NCI-H187 (cell line): ENCODE results near the gene COBL.

Source experiments
- DNase-seq, 2 experiments: peaks; one replicate each; lab custom pipeline; 2025; lab: John Stamatoyannopoulos, UW

Gene COBL

DNA sequence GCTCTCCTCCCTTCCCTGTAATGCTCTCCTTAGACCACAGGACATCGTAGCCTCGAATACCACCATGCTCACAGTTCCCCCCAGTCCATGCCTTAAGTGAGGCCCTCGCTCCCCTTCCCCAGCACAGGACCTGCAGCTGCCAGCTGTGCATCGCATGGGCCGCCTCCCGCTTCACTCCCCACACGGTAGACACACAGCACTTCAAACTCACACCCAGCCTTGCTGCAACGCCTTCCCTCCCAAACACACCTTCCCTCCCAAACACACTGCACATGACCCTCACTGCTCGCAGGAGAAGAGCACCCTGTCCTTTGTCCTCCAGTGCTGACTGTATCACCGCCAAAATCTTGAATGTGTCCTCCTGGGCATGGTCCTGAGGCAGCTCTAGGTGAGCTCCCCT is 42.6 kb downstream of the COBL start:
- no peak for DNase-seq

DNA sequence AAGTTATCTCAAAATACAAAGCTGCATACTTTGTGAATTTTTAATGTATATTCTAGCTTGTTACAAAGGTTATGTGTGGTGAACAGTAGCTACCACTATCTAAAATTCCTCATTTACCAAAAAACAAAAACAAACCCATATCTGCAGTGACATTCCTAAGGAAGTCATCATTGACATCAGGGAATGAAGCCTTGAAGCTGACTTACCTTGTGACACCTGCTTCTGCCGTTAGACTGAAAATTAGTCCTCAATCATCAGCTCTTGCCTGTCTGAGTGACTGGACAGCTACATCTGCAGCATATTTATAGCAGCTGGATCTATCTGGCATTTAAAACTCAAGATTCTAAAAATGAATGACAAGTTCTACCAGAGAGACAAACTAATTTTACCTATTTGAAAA is 43.2 kb downstream of the COBL start:
- DNase-seq: no peak

DNA sequence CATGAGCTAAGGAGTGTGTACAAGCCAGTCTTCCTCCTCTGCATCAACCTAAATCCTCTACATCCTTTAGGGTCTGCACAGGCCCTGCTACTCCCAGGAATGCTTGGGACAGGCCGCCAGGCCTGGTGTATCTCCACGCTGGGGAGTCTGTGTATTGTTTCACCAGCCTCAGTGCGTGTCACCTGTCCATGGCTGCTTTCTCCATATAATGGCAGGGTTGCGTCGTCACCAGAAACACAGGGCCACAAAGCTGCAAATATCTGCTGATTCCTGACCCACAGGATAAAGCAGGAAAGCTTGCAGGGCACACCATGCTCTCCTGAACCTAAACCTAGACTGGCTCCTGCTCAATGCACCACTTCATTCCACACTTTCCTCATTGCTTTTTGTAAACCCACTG is 45.6 kb downstream of the COBL start:
- DNase-seq: no peak

DNA sequence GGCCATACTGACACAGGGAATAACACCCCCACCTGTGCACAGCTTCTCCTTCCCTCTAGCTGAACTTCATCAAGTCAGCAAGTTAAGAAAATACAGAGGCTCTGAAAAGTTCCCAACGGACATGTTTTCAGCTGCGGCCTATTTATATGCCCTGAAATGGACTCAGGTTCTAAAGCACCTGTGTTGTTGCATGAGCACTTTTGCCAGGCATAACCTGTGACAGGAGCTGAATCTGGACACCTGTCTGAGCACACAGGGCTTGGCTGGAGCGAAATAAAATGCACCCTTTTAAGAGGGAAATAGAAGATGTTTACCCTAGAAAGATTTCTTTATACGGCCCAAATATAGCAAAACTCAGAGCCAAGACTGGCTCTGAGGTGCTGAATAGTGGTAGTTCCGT is 46.7 kb downstream of the COBL start:
- no peak for DNase-seq

DNA sequence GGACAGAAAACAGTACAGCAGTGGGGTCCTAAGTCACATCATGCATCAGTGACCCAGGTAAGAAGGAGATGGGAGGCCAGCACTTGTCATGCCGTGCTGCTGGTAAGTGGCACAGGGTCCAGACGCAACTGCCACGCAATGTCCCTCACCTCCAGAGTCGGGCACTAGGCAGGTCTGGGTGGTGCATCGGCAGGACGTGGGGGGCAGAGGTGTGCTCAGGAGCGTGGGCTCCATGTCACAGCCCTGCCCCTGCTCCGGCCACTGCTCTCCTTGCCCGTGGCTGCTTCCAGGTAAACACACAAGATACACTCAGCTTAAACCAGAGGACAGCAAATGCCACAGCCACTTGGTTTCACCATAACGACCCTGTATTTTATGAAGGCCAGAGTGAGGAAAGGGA is 47.3 kb downstream of the COBL start:
- DNase-seq: no peak

DNA sequence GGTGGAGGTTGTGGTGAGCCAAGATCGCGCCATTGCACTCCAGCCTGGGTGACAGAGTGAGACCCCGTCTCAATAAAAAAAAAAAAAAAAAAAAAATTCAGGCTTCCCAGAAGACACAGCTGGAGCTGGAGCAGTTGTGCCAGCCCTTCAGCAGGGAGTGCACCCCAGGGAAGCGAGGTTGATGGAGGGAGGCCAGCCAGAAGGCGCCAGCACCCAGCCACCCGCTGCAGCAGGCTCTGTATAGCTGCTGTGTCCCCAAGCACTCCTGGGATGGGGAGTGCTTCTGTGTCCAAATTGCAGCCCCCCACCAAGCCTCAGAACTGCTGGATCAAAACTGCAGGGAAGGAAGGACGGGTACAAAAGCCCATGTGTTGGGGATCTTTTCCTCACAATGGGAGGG is 47.8 kb downstream of the COBL start:
- no peak for DNase-seq

DNA sequence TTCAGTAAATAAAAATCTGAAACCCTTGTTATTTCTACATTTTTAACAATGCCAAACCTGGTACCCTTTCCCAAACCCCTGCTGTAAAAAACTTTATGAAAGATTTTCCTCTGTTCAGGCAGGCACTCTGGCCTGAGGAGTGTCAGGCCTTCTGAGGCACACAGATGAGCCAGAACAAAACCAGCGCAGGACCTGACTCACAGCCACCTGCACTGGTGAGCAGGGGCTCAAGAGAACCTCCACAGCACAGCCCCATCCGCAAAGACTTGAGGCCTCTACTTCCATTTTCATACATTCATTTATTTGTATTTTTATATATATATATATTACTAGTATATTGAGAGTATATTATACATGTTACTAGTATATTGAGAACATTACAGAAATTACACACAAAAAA is 49.4 kb downstream of the COBL start:
- DNase-seq: no peak

DNA sequence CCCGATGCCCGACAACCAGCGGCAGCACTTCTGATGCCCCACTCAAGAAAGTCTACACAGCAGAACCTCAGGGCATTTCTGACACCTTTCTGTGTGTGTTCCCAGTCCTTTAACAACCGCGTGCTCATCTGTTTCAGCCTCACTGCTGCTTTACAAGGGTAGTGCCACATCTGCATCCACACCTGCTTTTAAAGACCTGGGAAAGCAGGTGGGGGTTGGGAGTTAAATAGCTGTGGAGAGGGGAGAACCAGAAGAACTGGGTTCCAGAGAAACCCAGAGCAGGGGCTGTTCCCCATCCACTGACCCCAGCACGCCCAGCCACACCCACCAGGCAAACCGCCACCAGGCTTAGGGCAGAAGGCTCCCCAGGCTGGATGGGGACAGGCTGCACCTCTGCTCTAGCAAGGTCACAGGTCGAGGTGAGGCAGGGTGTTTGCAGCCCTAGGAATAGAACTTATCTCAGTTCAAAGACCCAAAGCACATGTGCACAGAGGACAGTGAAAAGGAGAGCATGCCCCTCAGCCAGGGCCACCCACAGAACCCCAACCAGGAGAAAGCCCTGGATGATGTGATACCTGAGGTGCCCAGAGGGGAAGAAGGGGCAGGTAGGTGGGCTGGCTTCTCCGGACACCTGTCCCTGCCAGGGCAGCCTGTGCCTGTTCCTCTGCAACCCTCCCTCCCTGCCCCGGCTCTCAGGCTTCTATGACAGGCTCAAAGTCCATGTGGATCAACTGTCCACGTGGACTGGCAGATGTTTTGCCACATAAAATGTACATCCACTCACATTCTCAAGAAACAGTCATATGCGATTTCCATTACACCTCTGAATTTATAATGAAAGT is 51.3 kb downstream of the COBL start:
- no peak for DNase-seq

DNA sequence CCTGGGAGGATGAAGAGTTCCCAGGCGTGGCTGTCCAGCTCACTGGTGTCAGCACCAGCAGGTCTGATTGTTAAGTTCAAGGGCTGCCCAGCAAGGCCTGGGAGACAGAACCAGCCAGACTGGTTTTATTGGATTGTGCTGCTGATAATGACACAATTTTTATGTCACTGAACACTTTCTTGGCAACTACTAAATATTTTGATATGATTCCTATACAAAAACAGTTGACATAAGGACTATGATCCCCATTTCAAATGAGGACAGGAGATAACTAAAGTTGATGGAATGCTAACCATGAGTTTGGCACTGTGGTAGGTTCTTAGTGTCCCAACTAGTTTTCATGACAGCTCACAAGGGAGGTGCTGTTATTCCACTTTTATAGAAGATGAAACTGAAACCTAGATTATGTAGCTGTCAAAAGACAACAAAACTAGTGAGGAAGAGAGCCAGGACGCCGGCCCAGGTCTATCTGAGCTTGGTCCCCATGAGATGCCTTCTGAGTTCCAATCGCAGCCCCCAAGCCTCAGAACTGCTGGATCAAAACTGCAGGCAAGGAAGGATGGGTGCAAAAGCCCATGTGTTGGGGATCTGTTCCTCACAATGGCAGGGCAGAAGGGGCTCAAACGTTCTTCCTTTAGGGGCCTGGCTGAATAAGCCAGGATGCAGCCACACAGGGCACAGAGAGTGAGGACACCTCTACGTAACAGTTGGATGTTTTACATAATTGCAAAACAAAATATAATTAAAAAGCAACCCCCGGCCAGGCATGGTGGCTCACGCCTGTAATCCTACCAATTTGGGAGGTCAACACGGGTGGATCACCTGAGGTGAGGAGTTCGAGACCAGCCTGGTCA is 52.8 kb downstream of the COBL start:
- no peak for DNase-seq

DNA sequence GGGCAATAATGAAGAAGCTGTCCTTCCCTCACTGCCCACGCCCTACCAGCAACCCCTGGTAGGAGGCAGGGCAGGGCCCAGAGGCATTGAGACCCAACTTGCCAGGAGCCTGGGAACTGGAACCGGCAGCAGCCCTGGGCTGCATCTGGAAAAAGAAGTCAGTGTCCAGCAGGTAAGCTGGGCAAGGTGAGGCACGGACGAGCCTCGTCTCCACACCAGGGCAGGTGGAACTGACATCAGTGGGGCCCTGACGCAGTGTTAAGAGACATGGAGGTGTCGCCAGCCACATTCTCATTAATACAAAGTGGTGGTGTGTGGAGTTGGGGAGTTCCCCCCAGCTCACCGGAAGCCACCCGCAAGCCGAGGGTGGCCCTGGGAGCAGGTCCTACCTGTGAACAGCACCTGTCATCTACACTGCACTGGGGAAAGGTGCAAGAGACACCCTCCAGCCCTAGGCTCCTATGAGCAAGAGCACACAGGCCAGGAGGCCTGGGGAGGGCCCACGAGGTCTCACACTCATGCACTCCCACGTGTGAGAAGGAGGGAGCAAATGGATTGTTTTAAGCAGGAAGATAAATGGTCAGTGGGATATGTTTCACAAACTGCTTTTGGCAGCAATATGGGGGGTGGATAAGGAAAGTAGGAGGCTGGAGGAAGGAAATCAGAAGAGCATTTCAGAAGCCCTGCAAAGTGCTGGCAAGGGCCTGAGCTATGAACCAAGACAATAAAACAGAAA is 53.6 kb downstream of the COBL start:
- no peak for DNase-seq

DNA sequence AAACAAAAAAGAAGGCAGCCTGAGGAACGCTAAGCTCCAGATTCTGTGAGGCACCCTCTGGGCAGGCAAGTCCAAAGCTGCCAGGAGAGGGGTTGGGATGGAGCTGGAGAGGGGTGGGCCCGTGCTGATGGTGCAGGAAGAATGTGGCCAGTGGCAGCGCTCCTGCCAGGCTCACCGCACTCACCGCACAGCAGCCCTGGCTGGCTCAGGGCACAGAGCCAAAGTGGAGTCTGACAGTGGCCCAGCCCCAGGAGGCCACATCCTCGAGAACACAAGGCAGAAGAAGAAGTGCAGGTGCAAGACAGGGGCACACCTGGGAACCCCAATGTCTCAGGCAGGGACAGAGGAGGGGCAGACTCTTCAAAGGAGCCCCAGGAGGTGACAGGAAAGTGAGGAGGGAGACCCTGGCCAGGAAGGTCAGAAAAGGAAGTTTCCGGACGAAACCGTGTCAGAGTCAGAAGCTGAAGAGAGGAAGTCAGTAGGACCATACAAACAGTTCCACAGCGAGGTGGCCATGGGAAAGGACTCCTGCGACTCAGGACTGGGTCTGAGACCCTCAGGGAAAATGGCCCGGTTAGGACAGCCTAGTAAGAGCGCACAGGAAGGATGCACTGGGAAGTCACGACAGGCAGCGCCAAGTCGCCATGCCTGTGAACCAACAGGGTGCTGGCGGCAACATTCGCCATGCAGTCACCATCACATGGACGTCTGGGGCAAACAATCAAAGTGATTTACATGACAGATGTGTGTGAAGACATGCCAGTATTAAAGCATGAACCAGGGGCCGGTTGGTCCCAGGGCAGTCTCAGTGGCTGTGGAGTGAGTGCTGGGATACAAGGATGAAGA is 54.4 kb downstream of the COBL start:
- no peak for DNase-seq

DNA sequence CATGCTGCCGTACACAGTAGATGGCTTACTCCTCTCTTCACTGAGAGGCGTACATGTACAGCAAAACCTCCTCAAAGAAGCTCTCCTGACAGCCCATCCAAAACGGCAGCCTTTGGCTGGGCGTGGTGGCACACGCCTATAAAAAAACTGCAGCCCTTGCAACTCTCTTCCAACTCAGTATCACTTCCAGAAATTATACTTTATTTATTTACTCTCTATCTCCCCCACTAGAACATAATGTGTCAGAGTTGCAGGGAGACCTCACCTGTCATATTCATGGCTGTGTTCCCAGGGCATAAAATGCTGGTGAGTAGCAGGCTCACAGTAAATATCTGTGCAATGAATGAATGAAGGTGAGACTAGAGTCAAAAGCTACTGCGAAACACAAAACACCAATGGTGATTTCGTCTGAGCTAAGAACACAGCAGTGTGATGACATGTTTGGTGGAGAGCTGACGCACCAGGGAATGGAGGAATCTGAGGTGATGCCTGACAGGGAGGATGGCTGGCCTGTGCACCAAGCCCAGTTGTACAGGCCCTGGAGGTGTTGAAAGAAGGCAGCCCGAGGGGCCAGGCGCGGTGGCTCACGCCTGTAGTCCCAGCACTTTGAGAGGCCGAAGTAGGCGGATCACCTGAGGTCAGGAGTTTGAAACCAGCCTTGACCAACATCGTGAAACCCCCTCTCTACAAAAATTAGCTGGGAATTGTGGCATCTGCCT is 55.3 kb downstream of the COBL start:
- no peak for DNase-seq

DNA sequence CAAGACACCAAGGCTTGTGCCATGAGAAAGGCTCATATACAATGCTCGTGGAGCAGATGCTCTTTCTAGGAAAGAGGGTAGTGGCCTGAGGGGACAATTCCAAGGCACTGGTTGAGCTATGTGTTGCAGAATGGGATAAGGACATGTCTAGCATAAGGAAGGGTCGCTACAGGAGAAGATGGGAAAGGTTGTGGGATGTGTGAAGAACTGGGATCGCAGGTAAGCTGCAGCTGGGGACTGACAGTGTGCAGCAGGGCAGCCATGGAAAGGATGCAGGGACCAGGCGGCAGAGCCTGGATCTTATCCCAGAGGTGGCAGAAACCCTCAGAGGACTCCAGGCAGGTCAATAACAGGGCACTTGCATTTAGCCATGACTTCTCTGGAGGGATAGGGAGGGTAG is 56.1 kb downstream of the COBL start:
- no peak for DNase-seq

DNA sequence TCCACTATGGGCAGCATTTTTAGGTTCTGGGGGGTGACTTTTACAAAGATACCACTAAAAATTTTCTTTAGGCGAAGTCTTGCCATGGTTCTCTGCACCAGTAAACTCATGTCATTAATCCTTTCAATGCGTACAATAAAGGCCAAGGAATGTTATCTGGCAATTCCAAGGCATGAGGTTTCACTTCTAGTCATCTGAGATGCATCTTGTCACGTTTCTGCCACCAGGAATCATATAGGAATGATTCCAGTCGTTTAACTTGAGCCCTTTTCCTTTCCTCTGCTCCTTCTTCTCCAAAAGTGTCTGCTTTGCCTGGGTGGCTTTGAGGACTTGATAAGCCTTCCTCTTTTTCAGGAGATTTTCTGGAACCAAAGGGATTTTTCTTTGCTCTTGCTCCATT is 56.8 kb downstream of the COBL start:
- no peak for DNase-seq

DNA sequence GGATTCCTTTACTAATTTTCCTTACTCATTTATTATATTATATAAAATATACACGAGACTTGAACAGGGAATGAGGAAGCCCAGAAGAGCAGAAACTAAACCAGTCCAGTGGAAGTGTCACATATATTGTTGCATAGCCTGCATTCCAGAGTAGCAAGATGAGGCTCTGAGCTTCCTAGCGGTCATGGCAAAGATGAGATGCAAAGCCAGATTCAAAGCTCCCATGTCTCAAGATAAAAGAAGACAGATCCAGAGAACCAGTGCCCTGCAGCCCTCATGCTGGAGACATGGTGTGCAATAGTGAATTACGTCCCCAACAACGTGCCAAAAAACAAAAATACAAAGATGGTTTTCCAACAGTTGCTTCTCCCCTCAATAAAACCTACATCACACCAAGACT is 59.7 kb downstream of the COBL start:
- DNase-seq: no peak

DNA sequence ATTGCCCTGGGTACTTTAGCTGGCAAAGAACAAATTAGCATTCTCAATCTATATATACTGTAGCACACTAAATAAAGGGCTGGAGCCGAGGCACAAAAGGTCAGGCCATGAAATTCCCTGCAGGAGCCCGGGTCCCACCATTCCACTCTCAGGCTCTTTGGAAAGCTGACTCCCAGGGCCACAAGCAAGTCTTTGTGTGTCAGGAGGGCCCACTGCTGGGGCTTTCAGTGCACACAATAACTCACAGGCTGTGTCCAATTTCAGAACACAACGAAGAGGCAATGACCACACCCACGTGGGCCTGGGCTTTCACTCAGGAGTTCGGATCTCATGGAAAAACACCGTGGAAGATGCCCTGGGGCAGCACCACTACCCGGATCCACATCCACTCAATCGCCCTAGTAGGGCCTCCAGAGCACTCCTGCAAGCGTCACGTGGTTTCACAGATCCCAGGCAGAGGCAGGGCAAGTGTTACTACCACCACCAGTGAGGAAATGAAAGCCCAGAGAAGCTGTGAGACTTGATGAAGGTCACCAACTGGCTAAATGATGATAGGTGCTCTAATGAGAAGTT is 60.3 kb downstream of the COBL start:
- no peak for DNase-seq

DNA sequence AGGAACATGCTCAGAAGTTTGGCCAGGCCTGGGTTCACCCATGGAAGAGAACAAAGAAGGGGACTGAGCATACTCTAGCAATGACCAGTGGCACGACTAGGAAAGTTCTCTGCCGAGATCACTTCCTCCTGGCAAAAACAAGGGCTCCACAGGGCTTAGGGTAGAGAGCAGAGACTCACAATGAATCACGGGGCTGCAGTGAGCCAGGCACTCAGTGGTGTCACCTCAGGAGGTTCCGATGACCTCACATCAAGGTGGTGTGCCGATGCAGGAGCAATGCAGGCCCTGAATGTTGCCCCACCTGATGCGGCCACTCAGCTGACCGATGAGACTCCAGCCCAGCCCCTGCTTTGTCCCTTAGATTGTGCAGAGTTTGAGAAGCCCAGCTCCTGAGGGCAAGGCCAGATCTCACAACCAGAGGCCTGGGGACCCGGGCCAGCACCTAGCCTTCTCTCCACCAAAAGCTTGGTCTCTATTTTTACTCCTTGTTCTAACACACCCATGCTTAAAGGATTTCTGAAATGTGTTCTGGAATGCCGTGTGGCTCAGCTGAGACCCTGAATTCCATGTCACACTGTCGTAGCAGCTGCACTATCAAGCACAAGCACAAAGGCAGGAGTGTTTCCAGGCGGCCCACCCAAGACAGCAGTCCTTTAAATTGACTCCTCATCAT is 60.9 kb downstream of the COBL start:
- no peak for DNase-seq

DNA sequence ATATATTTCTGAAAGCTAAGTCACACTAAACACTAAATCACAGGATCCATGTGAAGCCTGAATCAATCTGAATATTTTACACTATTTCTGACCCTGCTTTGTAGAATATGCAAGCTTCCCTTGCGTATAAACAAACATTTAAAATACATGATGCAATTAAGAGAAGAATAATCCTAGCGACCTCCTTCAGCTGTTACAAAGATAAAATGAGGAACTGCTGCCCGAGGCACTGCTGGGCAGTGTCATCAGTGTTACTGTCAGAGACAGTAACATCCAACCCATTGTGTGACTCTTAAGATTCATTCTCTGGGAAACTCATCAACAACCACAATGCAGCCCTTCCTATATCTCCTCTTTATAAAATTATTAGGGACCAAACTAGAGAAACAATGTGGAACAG is 61.6 kb downstream of the COBL start:
- no peak for DNase-seq

DNA sequence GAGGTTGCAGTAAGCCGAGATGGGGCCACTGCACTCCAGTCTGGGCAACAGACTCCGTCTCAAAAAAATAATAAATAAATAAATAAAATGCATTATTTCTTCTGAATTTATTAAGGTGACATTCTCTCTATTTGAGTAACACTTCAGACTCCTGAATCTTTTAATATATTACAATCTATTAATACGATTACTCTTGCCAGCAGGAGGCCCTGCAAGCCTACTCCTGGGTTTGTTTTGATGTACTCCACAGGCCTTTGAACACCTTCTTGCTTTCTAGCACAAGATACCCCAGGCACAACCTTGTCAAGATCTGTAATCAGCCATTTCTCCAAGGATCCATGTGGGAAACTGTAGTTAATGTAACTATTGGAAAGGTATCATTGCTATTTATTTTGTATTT is 63.5 kb downstream of the COBL start:
- DNase-seq: no peak

DNA sequence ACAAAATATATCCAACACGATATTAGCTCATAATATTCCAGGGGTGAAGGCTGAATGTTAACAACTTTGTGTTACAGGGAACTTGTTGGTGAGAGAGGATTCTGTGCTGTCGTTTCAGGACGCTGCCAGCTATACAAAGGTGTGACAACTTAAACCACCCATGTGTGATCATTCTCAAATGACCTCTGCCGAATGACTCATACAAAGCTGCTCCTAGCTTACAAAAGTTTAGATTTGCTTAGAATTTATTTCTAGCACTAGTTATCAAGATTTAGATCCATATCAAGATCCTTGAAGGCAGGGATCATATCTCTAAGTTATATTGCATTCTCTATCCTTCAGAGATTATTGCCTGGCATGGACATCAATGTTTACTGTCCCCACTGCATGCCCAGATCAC is 65.3 kb downstream of the COBL start:
- DNase-seq: no peak
